ENCODE results near the gene ATG7.

DNA sequence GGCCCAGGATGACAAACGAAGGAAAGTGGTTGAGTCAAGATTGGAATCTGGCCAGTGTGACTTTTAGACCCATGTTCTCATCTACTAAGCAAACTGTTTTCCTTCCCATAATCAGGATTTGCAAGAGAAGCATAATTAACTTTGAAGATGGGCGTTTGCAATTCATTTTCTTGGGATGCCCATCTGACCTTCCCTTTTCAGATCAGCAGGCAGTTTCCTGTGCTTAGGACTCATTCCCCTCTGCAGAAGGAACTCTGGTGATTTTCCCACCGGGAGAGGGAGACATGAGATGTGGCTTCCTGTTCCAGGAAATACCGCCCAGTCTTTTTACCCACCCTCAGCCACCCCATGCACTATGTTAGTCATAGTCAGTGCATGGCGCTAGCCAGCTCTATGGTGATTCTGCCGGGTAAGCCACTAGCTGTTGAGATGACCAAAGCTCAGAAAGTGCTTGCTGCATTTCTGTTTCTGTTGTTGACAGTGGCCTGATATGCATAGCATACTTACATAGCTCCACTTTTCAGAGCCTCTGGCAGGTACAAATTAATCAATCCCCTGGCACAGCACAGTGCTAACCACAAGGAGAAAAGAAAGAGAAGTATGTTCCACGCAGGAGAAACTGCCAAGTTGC lies 242.1 kb downstream of the ATG7 start:
- TF ChIP-seq POLR2A (IDR thresholded peaks at IDR 0.05), result no peak
- TF ChIP-seq, protein P1, sequence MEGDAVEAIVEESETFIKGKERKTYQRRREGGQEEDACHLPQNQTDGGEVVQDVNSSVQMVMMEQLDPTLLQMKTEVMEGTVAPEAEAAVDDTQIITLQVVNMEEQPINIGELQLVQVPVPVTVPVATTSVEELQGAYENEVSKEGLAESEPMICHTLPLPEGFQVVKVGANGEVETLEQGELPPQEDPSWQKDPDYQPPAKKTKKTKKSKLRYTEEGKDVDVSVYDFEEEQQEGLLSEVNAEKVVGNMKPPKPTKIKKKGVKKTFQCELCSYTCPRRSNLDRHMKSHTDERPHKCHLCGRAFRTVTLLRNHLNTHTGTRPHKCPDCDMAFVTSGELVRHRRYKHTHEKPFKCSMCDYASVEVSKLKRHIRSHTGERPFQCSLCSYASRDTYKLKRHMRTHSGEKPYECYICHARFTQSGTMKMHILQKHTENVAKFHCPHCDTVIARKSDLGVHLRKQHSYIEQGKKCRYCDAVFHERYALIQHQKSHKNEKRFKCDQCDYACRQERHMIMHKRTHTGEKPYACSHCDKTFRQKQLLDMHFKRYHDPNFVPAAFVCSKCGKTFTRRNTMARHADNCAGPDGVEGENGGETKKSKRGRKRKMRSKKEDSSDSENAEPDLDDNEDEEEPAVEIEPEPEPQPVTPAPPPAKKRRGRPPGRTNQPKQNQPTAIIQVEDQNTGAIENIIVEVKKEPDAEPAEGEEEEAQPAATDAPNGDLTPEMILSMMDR (IDR thresholded peaks at IDR 0.05), result peak in 1 of 6 experiments; percentile 7
